Mesothelial cell of epicardium (in vitro differentiated cells): ENCODE measurements around the gene NBEA. TPM values are rescaled to one million over a fixed set of nuclear protein-coding genes. Genes with fewer than 3 reads are reported as not detected.
A peak's percentile ranks its signal among the peaks of the same experiment; 100 is the strongest.

Experiments used
- DNase-seq, 2 experiments: peaks; one replicate each; pipeline ENCODE4 v3.0.0; 2021; ENCODE audit warnings: low spot score in 2 of 2; ENCODE audit not compliant: unreplicated experiment in 2 of 2
- H3K27ac Mint-ChIP-seq: 2 replicates; pipeline ENCODE4 v1.8.0; 2021; ENCODE audit warnings: mixed read lengths
- H3K27me3 Mint-ChIP-seq: 2 replicates; pipeline ENCODE4 v1.8.0; 2021; ENCODE audit warnings: low read depth, mixed read lengths
- H3K36me3 Mint-ChIP-seq: 2 replicates; pipeline ENCODE4 v1.8.0; 2021; ENCODE audit warnings: mixed read lengths
- H3K4me1 Mint-ChIP-seq: 2 replicates; pipeline ENCODE4 v1.8.0; 2021; ENCODE audit warnings: mixed read lengths
- H3K4me3 Mint-ChIP-seq: 2 replicates; pipeline ENCODE4 v1.8.0; 2021; ENCODE audit warnings: mild to moderate bottlenecking, moderate library complexity, mixed read lengths
- H3K9me3 Mint-ChIP-seq: 2 replicates; pipeline ENCODE4 v1.8.0; 2021; ENCODE audit warnings: mixed read lengths
- CTCF ChIP-seq: fragments of 200-600 bp; sonication (generic); IDR thresholded peaks from one replicate; pipeline ENCODE4 v1.5.0; 2021; ENCODE audit warnings: antibody characterized with exemption; ENCODE audit not compliant: unreplicated experiment
- total RNA-seq: library from RNA; stranded (reverse); gene quantifications from 3 replicates; pipeline ENCODE4 v1.2.1, GENCODE V29; 2021

Gene NBEA
- total RNA-seq, 1 donor from 2014 or later: 32.8 TPM

DNA sequence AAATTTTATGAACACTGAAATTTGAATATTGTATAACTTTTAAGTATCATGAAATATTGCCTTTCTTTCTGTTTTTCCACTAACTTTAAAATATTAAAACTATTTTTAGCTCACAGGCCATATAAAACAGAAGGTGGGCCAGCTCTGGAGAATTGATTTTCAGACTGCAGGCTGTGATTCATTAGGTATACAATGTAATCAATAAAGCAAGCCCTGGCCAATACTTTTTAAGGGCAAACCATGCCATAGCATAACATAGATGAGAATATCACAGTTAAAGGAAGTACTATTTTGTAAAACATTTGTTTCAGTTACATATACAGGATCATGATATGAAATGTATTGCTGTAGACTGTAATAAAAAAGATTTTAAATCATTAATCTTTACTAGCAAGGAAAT, 336.8 kb downstream of the NBEA start:
- Mint-ChIP-seq H3K4me1 (peaks cover 34% of the 10 kb centered on the region), H3K27ac (no peak overlapping the region), H3K36me3 (peaks cover 10% of the 10 kb centered on the region), H3K9me3 (peaks cover 12% of the 10 kb centered on the region), H3K27me3 (no peaks in the 10 kb centered on the region), H3K4me3 (no peak overlapping the region)
- DNase-seq: no peak
- TF ChIP-seq CTCF: no peak

GRCh38 chr13:35279500-35279899, 337.4 kb downstream of the NBEA start:
- no peaks in the 10 kb centered on the region for H3K27me3 Mint-ChIP-seq
- H3K27ac Mint-ChIP-seq: peak overlapping the region; percentile 64
- H3K9me3 Mint-ChIP-seq: peaks cover 7% of the 10 kb centered on the region
- no peak for TF ChIP-seq CTCF
- DNase-seq: no peak
- H3K4me3 Mint-ChIP-seq: no peak overlapping the region
- peaks cover 5% of the 10 kb centered on the region for H3K36me3 Mint-ChIP-seq
- H3K4me1 Mint-ChIP-seq: peaks cover 36% of the 10 kb centered on the region

DNA sequence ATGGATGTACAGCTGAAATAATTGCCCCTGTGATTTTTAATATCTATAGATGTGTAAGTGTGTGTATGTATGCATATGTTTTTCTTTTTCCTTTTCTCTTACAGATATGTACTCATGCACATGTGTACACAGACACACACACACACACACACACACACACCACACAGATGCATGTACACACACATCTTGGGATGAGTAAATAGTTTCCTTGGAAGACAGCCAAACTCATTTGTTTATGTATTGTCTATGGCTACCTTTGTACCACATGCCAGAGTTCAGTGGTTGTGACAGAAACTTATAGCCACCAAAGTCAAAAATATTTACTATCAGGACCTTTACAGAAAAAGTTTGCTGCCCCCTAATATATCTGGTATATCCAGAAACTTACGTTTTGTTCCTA, 341.8 kb downstream of the NBEA start:
- Mint-ChIP-seq H3K4me1 (peaks cover 57% of the 10 kb centered on the region), H3K27ac (no peak overlapping the region), H3K9me3 (no peaks in the 10 kb centered on the region), H3K36me3 (no peaks in the 10 kb centered on the region), H3K27me3 (no peaks in the 10 kb centered on the region), H3K4me3 (no peak overlapping the region)
- no peak for DNase-seq
- no peak for TF ChIP-seq CTCF

GRCh38 chr13:35285677-35286076, 343.6 kb downstream of the NBEA start:
- Mint-ChIP-seq H3K27ac (peak overlapping the region; percentile 32), H3K36me3 (no peaks in the 10 kb centered on the region), H3K27me3 (no peaks in the 10 kb centered on the region), H3K9me3 (no peaks in the 10 kb centered on the region), H3K4me3 (no peak overlapping the region), H3K4me1 (peaks cover 55% of the 10 kb centered on the region)
- no peak for TF ChIP-seq CTCF
- no peak for DNase-seq

DNA sequence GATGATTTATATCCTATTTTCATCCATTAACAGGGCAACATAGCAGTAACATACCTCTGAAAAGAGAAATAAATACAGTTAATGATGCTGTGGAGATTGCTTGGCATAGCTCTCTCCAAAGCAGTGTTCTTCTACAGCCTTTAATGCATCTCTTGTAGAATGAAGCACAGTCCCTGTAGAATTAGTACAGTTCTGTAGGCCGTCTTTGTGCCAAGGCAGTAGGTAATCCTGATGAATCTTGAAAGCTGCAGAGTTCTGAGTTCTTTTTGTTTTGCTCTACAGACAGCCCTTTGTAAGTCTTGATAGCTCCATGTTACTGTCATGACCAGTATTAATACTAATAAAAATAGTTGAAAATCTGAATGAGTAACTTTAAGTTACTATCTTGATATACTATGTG, 350.3 kb downstream of the NBEA start:
- no peak for TF ChIP-seq CTCF
- H3K4me3 Mint-ChIP-seq: no peak overlapping the region
- no peak overlapping the region for H3K27ac Mint-ChIP-seq
- H3K36me3 Mint-ChIP-seq: no peaks in the 10 kb centered on the region
- H3K9me3 Mint-ChIP-seq: no peaks in the 10 kb centered on the region
- DNase-seq: no peak
- H3K27me3 Mint-ChIP-seq: no peaks in the 10 kb centered on the region
- H3K4me1 Mint-ChIP-seq: peaks cover 34% of the 10 kb centered on the region

GRCh38 chr13:35293579-35294226, 351.6 kb downstream of the NBEA start:
- H3K36me3 Mint-ChIP-seq: no peaks in the 10 kb centered on the region
- H3K9me3 Mint-ChIP-seq: no peaks in the 10 kb centered on the region
- no peak for TF ChIP-seq CTCF
- no peaks in the 10 kb centered on the region for H3K27me3 Mint-ChIP-seq
- no peak overlapping the region for H3K4me3 Mint-ChIP-seq
- peaks cover 29% of the 10 kb centered on the region for H3K4me1 Mint-ChIP-seq
- DNase-seq: no peak
- peak overlapping the region; percentile 77 for H3K27ac Mint-ChIP-seq
